Stomach (tissue), 4 donors: ENCODE data around the gene TRIM66.

Source experiments
- CTCF ChIP-seq, 7 experiments: fragments of 450-650 bp in 4 of 7; fragments of 200-600 bp in 3 of 7; sonication (generic) in 3 of 7; IDR thresholded peaks; one replicate each; pipeline ENCODE4 v1.5.1; 2016 to 2019; ENCODE audit warnings: antibody characterized with exemption in 7 of 7, control low read depth in 2 of 7, mild to moderate bottlenecking in 1 of 7
- POLR2AphosphoS5 ChIP-seq, 3 donors: sonication (generic); formaldehyde crosslinking; IDR thresholded peaks; one replicate each; pipeline ENCODE4 v1.6.1; 2016; ENCODE audit warnings: antibody characterized with exemption in 3 of 3

GRCh38 chr11:8691601-8692000 is 9.1 kb upstream of the TRIM66 start:
- TF ChIP-seq CTCF (IDR thresholded peaks at IDR 0.05) (no peak), POLR2AphosphoS5 (IDR thresholded peaks at IDR 0.05) (no peak)
